Upper lobe of left lung (tissue), 4 donors: Measurements from ENCODE around the gene PLXNA4.

ENCODE experiments used
- POLR2A ChIP-seq, 4 donors: fragments of 450-650 bp; IDR thresholded peaks; one replicate each; pipeline ENCODE4 v1.5.1; 2016 to 2017; ENCODE audit warnings: antibody characterized with exemption in 4 of 4, mild to moderate bottlenecking in 2 of 4
- TF ChIP-seq, protein P1 (sequence below), 6 experiments: fragments of 450-650 bp in 4 of 6; fragments of 200-600 bp in 2 of 6; sonication (generic) in 2 of 6; IDR thresholded peaks; one replicate each; pipeline ENCODE4 v1.5.1; 2016 to 2019; ENCODE audit warnings: antibody characterized with exemption in 6 of 6

DNA sequence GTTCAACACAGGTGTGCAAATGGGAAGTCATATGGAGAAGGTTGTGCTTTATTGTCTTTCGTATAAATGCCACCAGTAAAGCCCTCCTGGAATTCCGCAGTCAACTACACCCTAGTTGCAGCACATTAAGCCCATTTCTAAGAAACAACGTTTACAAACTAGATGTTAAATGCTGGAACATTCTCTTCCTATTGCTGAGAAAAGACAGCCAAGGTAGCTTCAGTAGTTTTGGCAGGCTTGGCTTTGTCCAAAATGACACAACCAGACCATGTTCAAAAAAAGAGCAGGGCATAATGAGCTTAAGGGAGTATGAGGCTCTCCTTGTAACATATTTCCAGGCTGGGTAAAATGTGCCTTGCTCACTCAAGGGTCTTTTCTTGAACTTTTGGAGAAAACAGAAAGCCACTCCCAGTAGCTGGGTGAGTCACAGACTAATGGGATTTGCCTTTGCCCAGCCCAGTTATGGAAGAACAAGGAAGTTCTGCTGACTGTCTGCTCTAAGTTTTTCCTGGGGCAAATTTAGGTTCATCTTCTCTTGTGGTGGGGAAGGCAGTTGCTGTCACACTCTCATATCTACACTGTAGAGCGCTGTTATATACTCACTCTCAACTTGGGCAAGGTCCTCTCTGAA lies 238.7 kb downstream of the PLXNA4 start:
- TF ChIP-seq, protein P1, sequence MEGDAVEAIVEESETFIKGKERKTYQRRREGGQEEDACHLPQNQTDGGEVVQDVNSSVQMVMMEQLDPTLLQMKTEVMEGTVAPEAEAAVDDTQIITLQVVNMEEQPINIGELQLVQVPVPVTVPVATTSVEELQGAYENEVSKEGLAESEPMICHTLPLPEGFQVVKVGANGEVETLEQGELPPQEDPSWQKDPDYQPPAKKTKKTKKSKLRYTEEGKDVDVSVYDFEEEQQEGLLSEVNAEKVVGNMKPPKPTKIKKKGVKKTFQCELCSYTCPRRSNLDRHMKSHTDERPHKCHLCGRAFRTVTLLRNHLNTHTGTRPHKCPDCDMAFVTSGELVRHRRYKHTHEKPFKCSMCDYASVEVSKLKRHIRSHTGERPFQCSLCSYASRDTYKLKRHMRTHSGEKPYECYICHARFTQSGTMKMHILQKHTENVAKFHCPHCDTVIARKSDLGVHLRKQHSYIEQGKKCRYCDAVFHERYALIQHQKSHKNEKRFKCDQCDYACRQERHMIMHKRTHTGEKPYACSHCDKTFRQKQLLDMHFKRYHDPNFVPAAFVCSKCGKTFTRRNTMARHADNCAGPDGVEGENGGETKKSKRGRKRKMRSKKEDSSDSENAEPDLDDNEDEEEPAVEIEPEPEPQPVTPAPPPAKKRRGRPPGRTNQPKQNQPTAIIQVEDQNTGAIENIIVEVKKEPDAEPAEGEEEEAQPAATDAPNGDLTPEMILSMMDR (IDR thresholded peaks at IDR 0.05), result no peak
- no peak for TF ChIP-seq POLR2A (IDR thresholded peaks at IDR 0.05)
